GM18520 (cell line): ENCODE measurements around the gene STXBP1.
A peak's percentile ranks its signal among the peaks of the same experiment; 100 is the strongest.

ENCODE experiments used
- ATAC-seq: cut with Tn5 transposase; IDR thresholded peaks from one replicate; pipeline ENCODE4 v1.9.1; 2021; ENCODE audit not compliant: unreplicated experiment

Gene STXBP1

DNA sequence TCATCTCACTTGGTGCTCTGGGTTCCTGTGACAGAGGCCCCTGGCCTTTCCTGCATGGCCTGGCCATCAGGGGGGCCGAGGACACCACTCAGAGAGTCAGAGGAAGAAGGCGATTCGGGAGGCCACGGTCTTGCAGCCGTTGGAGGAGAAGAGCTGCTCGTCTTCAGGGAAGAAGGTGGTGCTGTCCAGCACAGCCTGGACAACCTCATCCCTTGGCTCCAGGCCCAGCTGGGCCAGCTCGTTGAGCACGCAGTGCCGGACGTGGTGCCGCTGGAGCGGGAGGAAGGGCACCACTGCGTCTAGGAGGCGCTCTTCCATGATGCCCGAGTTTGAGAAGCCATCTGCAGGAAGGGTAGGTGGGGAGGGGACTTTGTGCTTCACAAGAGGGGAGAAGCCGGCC, 119.9 kb downstream of the STXBP1 start:
- ATAC-seq: no peak

DNA sequence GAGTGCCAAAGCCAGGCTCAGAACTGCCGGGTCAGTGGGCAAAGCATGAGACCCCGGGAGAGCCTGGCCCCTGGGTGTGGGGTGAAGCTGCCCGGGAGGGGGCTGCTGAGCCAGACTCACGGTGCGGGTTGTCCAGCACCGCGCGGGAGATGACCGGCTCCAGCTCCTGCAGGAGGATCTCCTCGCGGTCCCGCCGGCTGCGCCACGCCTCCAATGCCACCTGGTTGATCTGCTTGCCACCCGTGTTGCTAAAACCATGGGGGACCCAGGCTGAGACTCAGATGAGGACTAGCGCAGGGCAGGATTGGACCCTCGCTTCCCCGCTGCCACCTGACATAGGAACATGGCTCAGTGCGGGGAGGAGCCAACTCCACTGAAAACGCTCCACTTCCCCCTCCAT, 120.4 kb downstream of the STXBP1 start:
- no peak for ATAC-seq

GRCh38 chr9:127733614-127734013, 121.5 kb downstream of the STXBP1 start:
- no peak for ATAC-seq

GRCh38 chr9:127734247-127734746, 122.2 kb downstream of the STXBP1 start:
- no peak for ATAC-seq

GRCh38 chr9:127734747-127735529, 122.9 kb downstream of the STXBP1 start, which contains the start of gene TOR2A:
Gene TOR2A (minus strand): TSS chr9:127735294. CDS start chr9:127735270, 24 bp downstream.
- ATAC-seq: peak; percentile 85

- peak; percentile 6 for ATAC-seq
Observed at GRCh38 chr9:127735530-127736185, 123.6 kb downstream of the STXBP1 start.

DNA sequence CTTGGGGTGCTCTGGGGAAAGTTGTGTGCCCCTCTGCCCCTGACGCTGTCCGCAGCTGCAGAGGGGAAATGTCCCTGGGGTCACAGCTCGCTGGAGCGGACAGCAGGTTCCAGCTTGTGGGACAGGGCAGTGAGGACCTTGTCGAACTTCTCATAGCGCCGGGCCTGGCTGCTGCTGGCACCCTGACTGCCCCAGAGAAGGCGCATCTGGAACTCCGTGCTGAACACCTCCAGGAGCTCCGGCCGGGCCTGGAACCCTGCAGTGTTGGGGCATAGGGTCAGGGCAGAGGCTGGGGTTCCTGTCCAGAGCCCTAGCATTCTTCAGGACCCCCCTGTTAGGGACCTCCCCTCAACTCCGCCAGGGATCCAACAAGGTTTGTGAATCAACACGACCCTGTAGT, 126.6 kb downstream of the STXBP1 start:
- ATAC-seq: no peak

DNA sequence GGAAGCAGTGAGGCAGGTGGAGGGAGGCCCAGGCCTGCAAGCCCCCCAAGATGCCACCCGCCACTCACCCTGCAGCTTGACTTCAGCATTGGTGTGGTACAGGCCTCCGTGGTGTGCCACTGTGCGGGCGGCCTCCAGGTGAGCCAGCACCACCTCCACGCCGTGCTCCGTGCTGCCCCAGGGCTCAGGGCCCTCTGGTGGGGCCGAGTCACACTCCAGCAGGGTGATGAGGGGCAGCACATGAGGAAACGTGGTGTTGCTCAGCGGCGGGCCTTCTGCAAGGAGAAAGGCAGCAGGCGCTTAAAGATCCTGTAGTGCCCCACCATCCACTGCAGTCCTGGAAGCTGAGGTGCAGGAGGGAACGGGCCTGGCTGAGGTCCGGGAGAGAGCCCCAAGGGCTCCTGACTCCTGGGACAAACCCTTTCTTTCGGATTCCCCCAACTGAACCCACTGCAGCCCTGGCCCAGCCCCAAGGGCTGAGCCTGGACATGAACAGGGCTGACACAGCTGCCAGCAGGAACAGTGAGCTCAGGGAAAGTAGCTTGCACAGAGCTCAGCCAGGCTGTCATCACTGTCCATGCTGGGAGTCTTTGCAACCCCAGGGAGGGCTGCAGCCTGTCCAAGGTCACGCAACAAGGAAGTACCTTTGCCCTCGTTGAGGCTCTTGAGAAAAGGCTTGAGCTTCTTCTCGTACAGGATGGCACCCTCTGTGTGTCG, 127.7 kb downstream of the STXBP1 start:
- no peak for ATAC-seq

GRCh38 chr9:127741831-127742434, 129.9 kb downstream of the STXBP1 start:
- no peak for ATAC-seq
